ENCODE results near the gene ZNF865. TPM values are rescaled to one million over a fixed set of nuclear protein-coding genes. Genes with fewer than 3 reads are reported as not detected.

Gene ZNF865
- total RNA-seq, 4 donors from 2014 or later, result 8.6 to 18.9 (median 14.3) TPM

- Histone ChIP-seq H3K4me3 (no peak overlapping the region), H3K27me3 (no peaks in the 10 kb centered on the region), H3K4me1 (peaks cover 0 to 18% (median 3%) of the 10 kb centered on the region in 4 donors), H3K27ac (no peak overlapping the region), H3K36me3 (peaks cover 0 to 21% (median 0%) of the 10 kb centered on the region in 3 donors), H3K9me3 (no peaks in the 10 kb centered on the region)
- no peak for DNase-seq
- no peak for TF ChIP-seq POLR2A (IDR thresholded peaks at IDR 0.05)
- TF ChIP-seq, protein P1, sequence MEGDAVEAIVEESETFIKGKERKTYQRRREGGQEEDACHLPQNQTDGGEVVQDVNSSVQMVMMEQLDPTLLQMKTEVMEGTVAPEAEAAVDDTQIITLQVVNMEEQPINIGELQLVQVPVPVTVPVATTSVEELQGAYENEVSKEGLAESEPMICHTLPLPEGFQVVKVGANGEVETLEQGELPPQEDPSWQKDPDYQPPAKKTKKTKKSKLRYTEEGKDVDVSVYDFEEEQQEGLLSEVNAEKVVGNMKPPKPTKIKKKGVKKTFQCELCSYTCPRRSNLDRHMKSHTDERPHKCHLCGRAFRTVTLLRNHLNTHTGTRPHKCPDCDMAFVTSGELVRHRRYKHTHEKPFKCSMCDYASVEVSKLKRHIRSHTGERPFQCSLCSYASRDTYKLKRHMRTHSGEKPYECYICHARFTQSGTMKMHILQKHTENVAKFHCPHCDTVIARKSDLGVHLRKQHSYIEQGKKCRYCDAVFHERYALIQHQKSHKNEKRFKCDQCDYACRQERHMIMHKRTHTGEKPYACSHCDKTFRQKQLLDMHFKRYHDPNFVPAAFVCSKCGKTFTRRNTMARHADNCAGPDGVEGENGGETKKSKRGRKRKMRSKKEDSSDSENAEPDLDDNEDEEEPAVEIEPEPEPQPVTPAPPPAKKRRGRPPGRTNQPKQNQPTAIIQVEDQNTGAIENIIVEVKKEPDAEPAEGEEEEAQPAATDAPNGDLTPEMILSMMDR (IDR thresholded peaks at IDR 0.05), result no peak
Measured at GRCh38 chr19:55576746-55577145, 28.7 kb upstream of the ZNF865 start.

DNA sequence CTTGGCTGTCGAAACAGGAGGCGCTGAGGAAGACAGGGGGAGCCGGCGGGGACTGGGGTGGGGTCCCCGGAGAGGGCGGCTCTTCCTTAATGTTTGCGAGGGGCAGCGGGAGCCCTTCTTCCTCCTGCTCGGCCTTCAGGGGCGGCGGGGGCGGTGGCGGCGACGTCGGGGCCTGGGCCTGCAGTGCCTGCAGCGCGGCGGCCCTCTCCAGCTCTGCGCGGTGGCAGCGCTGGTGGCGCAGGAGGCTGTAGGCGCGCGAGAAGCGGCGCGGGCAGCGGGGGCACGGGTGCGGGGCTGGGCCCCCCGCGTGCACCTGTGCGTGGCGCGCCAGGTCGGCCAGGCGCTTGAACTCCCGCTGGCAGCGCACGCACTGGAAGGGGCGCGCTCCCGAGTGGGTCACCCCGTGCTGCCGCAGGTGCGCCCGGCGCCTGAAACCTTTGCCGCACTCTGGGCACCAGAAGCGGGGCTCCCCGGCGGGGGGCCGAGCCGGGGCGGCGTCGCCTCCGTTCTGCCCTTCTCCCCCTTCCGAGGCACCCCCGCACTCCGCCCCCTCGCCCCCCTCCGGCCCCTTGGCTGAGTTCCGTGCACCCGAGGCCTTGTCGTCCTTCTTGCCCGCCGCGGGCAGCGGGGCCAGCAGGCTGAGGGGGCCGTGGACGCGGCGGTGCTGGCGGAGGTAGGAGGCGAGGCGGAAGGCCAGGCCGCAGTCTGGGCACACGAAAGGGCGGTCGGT lies 27.3 kb upstream of the ZNF865 start:
- no peak for DNase-seq
- Histone ChIP-seq H3K4me1 (peaks cover 0 to 25% (median 3%) of the 10 kb centered on the region in 4 donors), H3K9me3 (no peaks in the 10 kb centered on the region), H3K27ac (no peak overlapping the region), H3K27me3 (no peaks in the 10 kb centered on the region), H3K36me3 (peaks cover 0 to 21% (median 0%) of the 10 kb centered on the region in 3 donors), H3K4me3 (no peak overlapping the region)
- TF ChIP-seq, protein P1 (IDR thresholded peaks at IDR 0.05), result no peak
- TF ChIP-seq POLR2A (IDR thresholded peaks at IDR 0.05), result no peak

- TF ChIP-seq, protein P1 (IDR thresholded peaks at IDR 0.05), result no peak
- TF ChIP-seq POLR2A (IDR thresholded peaks at IDR 0.05), result no peak
- no peak for DNase-seq
- Histone ChIP-seq H3K27me3 (no peaks in the 10 kb centered on the region), H3K27ac (no peak overlapping the region), H3K4me1 (peaks cover 0 to 25% (median 3%) of the 10 kb centered on the region in 4 donors), H3K4me3 (peak overlapping the region in 1 of 4 donors; percentile 99), H3K36me3 (peaks cover 0 to 21% (median 0%) of the 10 kb centered on the region in 3 donors), H3K9me3 (no peaks in the 10 kb centered on the region)
Measured at GRCh38 chr19:55578761-55579747, 26.4 kb upstream of the ZNF865 start.

DNA sequence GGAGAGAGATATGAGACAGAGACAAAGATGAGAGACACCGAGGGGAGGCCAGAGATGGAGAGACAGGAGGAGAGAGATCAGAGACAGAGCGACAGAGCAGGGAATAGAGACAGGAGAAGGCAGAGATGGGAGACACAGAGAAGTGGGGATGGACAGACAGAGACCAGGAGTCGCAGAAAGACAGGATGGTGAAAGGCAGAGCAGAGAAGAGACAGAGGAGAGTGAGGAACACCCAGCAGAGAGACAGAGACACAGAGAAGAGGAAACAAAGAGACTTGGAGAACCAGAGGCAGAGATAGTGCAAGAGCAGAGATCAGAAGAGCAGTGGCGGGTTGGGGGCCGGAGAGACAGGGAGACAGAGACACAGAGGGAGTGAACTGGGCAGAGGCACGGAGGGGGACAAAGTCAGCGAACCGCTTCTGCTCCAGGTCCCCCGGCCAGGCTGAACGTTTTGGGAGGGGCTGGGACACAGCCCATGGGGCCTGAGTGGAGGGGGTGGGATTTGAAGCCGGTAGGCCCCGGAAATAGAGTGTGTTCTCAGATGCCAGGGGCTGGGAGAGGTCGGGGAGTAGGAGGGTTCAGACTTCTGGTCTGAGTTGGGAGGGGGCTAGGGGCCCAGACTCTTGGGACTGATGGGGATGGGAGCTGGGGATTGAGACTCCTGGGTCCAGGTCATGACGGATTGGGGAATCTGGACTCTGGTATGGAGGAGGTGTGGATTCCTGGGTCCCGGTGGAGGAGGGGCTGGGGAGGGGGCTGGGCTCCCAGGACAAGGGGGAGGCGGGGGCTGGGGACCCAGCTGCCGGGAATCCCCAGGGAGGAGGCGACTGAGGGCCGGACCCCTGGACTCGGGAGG lies 25.5 kb upstream of the ZNF865 start:
- Histone ChIP-seq H3K9me3 (no peaks in the 10 kb centered on the region), H3K4me3 (peak overlapping the region; percentile 71 to 99 (median 76)), H3K27me3 (no peaks in the 10 kb centered on the region), H3K4me1 (peaks cover 0 to 25% (median 3%) of the 10 kb centered on the region in 4 donors), H3K27ac (peak overlapping the region; percentile 81 to 89 (median 84)), H3K36me3 (peaks cover 0 to 21% (median 0%) of the 10 kb centered on the region in 3 donors)
- no peak for TF ChIP-seq POLR2A (IDR thresholded peaks at IDR 0.05)
- TF ChIP-seq, protein P1 (IDR thresholded peaks at IDR 0.05), result no peak
- DNase-seq, result no peak

All from Peyer's patch (tissue), 4 donors.